K562 (cell line): ENCODE results near the gene FCER2. TPM values are rescaled to one million over a fixed set of nuclear protein-coding genes. Genes with fewer than 3 reads are reported as not detected.

ENCODE experiments used
- CEBPB ChIP-seq: fragments of 450-650 bp; IDR thresholded peaks from 2 replicates; pipeline ENCODE4 v1.6.1; 2016; ENCODE audit warnings: missing genetic modification characterization, missing compliant biosample characterization
- GATAD2A ChIP-seq: fragments of 450-650 bp; IDR thresholded peaks from 2 replicates; pipeline ENCODE4 v1.6.1; 2017
- NCOA6 ChIP-seq: fragments of 450-650 bp; IDR thresholded peaks from 2 replicates; pipeline ENCODE4 v1.6.1; 2017; ENCODE audit warnings: mild to moderate bottlenecking
- NFE2 ChIP-seq: IDR thresholded peaks from 2 replicates; pipeline ENCODE4 v1.6.1; 2014; ENCODE audit warnings: antibody characterized with exemption, low read depth
- POLR3A ChIP-seq: IDR thresholded peaks from 2 replicates; pipeline ENCODE4 v1.6.1; 2011; ENCODE audit warnings: borderline replicate concordance, mild to moderate bottlenecking, moderate library complexity; ENCODE audit not compliant: insufficient read length, insufficient read depth; ENCODE audit errors: extremely low read depth
- RB1 ChIP-seq: fragments of 450-650 bp; IDR thresholded peaks from 2 replicates; pipeline ENCODE4 v1.6.1; 2017; ENCODE audit warnings: low read depth, mild to moderate bottlenecking
- ZFP36 ChIP-seq: fragments of 150-350 bp; IDR thresholded peaks from 2 replicates; pipeline ENCODE4 v1.6.1; 2018; ENCODE audit warnings: low read length, low read depth; ENCODE audit not compliant: partially characterized antibody
- ZFX ChIP-seq: sonication (generic); formaldehyde crosslinking; IDR thresholded peaks from 2 replicates; pipeline ENCODE4 v1.8.0; 2022; ENCODE audit warnings: mild to moderate bottlenecking, missing genetic modification reagents, moderate library complexity
- polyA plus RNA-seq, 8 experiments: library from polyadenylated mRNA; depleted of rRNA in 4 of 8; stranded (reverse) in 5 of 8; unstranded in 3 of 8; fragments of >200 nt; fragmentation: Nextera tagmentation in 2 of 8; fragmentation: Illumina TruSeq in 1 of 8; extraction: Ambion mirVana in 2 of 8; extraction: Trizol in 1 of 8; gene quantifications; 2 replicates each; pipeline versions ENCODE4 v1.2.1 to v1.2.3, GENCODE V29; 2011 to 2014; ENCODE audit warnings: inconsistent platforms in 1 of 8, missing spikeins in 1 of 8
- total RNA-seq, 7 experiments: library from RNA; depleted of rRNA in 6 of 7; stranded (reverse); fragments of >200 nt in 6 of 7; fragmentation: Illumina TruSeq in 2 of 7; extraction: Trizol in 2 of 7; gene quantifications; 2 replicates each; pipeline versions ENCODE4 v1.2.1 to v1.2.3, GENCODE V29; 2011 to 2021; ENCODE audit warnings: low replicate concordance in 1 of 7
- TF ChIP-seq, protein P1 (sequence below): fragments of 200-800 bp; sonication (Bioruptor generic); IDR thresholded peaks from 2 replicates; pipeline ENCODE4 v1.6.1; 2016; ENCODE audit warnings: missing genetic modification characterization, missing compliant biosample characterization
- TF ChIP-seq, protein P2 (sequence below): fragments of 250-450 bp; sonication (Bioruptor Pico); IDR thresholded peaks from 2 replicates; pipeline ENCODE4 v1.8.0; 2021; ENCODE audit warnings: moderate library complexity, mild to moderate bottlenecking, inconsistent platforms
- TF ChIP-seq, protein P3 (sequence below): fragments of 200-800 bp; sonication (Bioruptor generic); IDR thresholded peaks from 2 replicates; pipeline ENCODE4 v1.6.1; 2017; ENCODE audit warnings: missing genetic modification characterization, missing compliant biosample characterization
- TF ChIP-seq, protein P4 (sequence below): IDR thresholded peaks from 3 replicates; pipeline ENCODE4 v1.6.1; 2011; ENCODE audit warnings: borderline replicate concordance, mild to moderate bottlenecking, moderate library complexity; ENCODE audit not compliant: insufficient read length; ENCODE audit errors: extremely low read depth
- TF ChIP-seq, protein P5 (sequence below): fragments of 450-650 bp; IDR thresholded peaks from 2 replicates; pipeline ENCODE4 v1.6.1; 2018; ENCODE audit not compliant: partially characterized antibody

Gene FCER2
- total and polyA plus RNA-seq, 9 of the 15 experiments (the other 6 are each of a cell fraction or from before 2014, with no cell fraction given) = 0.11 TPM; not detected in 8

DNA sequence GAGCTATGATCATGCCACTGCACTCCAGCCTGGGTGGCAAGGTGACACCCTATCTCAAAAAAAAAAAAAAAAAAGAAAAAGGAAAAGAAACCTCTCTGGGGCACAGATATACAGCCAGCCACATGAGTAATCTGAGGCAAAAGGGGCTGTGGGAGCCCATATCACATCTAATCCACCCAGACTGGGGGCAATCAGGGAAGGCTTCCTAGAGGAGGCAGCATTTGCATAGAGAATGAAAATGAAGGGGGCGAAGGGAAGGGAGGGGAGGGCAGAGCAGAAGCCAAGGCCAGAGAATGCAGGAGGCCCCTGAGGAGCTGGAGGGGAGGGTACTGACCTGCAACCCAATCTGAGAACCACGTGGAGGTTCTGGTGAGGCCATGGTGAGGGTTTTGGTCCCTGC lies 51.8 kb downstream of the FCER2 start (continued):
- TF ChIP-seq, protein P1, sequence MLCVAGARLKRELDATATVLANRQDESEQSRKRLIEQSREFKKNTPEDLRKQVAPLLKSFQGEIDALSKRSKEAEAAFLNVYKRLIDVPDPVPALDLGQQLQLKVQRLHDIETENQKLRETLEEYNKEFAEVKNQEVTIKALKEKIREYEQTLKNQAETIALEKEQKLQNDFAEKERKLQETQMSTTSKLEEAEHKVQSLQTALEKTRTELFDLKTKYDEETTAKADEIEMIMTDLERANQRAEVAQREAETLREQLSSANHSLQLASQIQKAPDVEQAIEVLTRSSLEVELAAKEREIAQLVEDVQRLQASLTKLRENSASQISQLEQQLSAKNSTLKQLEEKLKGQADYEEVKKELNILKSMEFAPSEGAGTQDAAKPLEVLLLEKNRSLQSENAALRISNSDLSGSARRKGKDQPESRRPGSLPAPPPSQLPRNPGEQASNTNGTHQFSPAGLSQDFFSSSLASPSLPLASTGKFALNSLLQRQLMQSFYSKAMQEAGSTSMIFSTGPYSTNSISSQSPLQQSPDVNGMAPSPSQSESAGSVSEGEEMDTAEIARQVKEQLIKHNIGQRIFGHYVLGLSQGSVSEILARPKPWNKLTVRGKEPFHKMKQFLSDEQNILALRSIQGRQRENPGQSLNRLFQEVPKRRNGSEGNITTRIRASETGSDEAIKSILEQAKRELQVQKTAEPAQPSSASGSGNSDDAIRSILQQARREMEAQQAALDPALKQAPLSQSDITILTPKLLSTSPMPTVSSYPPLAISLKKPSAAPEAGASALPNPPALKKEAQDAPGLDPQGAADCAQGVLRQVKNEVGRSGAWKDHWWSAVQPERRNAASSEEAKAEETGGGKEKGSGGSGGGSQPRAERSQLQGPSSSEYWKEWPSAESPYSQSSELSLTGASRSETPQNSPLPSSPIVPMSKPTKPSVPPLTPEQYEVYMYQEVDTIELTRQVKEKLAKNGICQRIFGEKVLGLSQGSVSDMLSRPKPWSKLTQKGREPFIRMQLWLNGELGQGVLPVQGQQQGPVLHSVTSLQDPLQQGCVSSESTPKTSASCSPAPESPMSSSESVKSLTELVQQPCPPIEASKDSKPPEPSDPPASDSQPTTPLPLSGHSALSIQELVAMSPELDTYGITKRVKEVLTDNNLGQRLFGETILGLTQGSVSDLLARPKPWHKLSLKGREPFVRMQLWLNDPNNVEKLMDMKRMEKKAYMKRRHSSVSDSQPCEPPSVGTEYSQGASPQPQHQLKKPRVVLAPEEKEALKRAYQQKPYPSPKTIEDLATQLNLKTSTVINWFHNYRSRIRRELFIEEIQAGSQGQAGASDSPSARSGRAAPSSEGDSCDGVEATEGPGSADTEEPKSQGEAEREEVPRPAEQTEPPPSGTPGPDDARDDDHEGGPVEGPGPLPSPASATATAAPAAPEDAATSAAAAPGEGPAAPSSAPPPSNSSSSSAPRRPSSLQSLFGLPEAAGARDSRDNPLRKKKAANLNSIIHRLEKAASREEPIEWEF = no peak
- TF ChIP-seq, protein P2, sequence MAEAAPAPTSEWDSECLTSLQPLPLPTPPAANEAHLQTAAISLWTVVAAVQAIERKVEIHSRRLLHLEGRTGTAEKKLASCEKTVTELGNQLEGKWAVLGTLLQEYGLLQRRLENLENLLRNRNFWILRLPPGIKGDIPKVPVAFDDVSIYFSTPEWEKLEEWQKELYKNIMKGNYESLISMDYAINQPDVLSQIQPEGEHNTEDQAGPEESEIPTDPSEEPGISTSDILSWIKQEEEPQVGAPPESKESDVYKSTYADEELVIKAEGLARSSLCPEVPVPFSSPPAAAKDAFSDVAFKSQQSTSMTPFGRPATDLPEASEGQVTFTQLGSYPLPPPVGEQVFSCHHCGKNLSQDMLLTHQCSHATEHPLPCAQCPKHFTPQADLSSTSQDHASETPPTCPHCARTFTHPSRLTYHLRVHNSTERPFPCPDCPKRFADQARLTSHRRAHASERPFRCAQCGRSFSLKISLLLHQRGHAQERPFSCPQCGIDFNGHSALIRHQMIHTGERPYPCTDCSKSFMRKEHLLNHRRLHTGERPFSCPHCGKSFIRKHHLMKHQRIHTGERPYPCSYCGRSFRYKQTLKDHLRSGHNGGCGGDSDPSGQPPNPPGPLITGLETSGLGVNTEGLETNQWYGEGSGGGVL (CRISPR knock-in tag) = no peak
- TF ChIP-seq RB1 (no peak), NFE2 (no peak), GATAD2A (no peak), POLR3A (no peak), ZFX (CRISPR knock-in tag) (no peak), CEBPB (tag) (no peak), ZFP36 (peak; percentile 98), NCOA6 (no peak)
- TF ChIP-seq, protein P3, sequence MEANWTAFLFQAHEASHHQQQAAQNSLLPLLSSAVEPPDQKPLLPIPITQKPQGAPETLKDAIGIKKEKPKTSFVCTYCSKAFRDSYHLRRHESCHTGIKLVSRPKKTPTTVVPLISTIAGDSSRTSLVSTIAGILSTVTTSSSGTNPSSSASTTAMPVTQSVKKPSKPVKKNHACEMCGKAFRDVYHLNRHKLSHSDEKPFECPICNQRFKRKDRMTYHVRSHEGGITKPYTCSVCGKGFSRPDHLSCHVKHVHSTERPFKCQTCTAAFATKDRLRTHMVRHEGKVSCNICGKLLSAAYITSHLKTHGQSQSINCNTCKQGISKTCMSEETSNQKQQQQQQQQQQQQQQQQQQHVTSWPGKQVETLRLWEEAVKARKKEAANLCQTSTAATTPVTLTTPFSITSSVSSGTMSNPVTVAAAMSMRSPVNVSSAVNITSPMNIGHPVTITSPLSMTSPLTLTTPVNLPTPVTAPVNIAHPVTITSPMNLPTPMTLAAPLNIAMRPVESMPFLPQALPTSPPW (CRISPR knock-in tag) = no peak
- TF ChIP-seq, protein P4, sequence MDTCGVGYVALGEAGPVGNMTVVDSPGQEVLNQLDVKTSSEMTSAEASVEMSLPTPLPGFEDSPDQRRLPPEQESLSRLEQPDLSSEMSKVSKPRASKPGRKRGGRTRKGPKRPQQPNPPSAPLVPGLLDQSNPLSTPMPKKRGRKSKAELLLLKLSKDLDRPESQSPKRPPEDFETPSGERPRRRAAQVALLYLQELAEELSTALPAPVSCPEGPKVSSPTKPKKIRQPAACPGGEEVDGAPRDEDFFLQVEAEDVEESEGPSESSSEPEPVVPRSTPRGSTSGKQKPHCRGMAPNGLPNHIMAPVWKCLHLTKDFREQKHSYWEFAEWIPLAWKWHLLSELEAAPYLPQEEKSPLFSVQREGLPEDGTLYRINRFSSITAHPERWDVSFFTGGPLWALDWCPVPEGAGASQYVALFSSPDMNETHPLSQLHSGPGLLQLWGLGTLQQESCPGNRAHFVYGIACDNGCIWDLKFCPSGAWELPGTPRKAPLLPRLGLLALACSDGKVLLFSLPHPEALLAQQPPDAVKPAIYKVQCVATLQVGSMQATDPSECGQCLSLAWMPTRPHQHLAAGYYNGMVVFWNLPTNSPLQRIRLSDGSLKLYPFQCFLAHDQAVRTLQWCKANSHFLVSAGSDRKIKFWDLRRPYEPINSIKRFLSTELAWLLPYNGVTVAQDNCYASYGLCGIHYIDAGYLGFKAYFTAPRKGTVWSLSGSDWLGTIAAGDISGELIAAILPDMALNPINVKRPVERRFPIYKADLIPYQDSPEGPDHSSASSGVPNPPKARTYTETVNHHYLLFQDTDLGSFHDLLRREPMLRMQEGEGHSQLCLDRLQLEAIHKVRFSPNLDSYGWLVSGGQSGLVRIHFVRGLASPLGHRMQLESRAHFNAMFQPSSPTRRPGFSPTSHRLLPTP = peak; percentile 35
- TF ChIP-seq, protein P5, sequence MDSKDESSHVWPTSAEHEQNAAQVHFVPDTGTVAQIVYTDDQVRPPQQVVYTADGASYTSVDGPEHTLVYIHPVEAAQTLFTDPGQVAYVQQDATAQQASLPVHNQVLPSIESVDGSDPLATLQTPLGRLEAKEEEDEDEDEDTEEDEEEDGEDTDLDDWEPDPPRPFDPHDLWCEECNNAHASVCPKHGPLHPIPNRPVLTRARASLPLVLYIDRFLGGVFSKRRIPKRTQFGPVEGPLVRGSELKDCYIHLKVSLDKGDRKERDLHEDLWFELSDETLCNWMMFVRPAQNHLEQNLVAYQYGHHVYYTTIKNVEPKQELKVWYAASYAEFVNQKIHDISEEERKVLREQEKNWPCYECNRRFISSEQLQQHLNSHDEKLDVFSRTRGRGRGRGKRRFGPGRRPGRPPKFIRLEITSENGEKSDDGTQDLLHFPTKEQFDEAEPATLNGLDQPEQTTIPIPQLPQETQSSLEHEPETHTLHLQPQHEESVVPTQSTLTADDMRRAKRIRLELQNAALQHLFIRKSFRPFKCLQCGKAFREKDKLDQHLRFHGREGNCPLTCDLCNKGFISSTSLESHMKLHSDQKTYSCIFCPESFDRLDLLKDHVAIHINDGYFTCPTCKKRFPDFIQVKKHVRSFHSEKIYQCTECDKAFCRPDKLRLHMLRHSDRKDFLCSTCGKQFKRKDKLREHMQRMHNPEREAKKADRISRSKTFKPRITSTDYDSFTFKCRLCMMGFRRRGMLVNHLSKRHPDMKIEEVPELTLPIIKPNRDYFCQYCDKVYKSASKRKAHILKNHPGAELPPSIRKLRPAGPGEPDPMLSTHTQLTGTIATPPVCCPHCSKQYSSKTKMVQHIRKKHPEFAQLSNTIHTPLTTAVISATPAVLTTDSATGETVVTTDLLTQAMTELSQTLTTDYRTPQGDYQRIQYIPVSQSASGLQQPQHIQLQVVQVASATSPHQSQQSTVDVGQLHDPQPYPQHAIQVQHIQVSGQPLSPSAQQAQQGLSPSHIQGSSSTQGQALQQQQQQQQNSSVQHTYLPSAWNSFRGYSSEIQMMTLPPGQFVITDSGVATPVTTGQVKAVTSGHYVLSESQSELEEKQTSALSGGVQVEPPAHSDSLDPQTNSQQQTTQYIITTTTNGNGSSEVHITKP = no peak
